HFFc6 (cell line): ENCODE data around the gene WFIKKN2. TPM values are rescaled to one million over a fixed set of nuclear protein-coding genes. Genes with fewer than 3 reads are reported as not detected.
A peak's percentile ranks its signal among the peaks of the same experiment; 100 is the strongest.

Experiments
- DNase-seq: peaks from one replicate; pipeline ENCODE4 v3.0.0-alpha.2; 2018
- H3K27ac Mint-ChIP-seq: 2 replicates; pipeline ENCODE4 v1.8.0; 2020; ENCODE audit warnings: mild to moderate bottlenecking, mixed read lengths
- H3K27me3 Mint-ChIP-seq: 2 replicates; pipeline ENCODE4 v1.8.0; 2021; ENCODE audit warnings: mild to moderate bottlenecking, moderate library complexity, mixed read lengths; ENCODE audit not compliant: insufficient read depth
- H3K36me3 Mint-ChIP-seq: 2 replicates; pipeline ENCODE4 v1.8.0; 2021; ENCODE audit warnings: low read depth, mixed read lengths
- H3K4me1 Mint-ChIP-seq: 2 replicates; pipeline ENCODE4 v1.8.0; 2020; ENCODE audit warnings: low read depth, mixed read lengths
- H3K4me3 Mint-ChIP-seq: 2 replicates; pipeline ENCODE4 v1.8.0; 2020; ENCODE audit warnings: mild to moderate bottlenecking, moderate library complexity, mixed read lengths
- H3K9me3 Mint-ChIP-seq: 2 replicates; pipeline ENCODE4 v1.8.0; 2020; ENCODE audit warnings: mild to moderate bottlenecking, mixed read lengths
- total RNA-seq, 6 experiments: library from RNA; stranded (reverse); fragmentation: NEBNext Ultra II Directional; extraction: Animal tissue kit (Norgen Biotek cat#: 25700); gene quantifications; 2 replicates in 1 of 6; 3 replicates in 5 of 6; pipeline ENCODE4 v1.2.3, GENCODE V29; 2021
- TF ChIP-seq, protein P1 (sequence below): fragments of 200-600 bp; sonication (generic); IDR thresholded peaks from 2 replicates; pipeline ENCODE4 v1.5.0; 2021; ENCODE audit warnings: antibody characterized with exemption, mild to moderate bottlenecking

WFIKKN2 gene
- total RNA-seq, 6 experiments from 2014 or later = 0.05 to 0.07 (median 0.05) TPM; not detected in 3

DNA sequence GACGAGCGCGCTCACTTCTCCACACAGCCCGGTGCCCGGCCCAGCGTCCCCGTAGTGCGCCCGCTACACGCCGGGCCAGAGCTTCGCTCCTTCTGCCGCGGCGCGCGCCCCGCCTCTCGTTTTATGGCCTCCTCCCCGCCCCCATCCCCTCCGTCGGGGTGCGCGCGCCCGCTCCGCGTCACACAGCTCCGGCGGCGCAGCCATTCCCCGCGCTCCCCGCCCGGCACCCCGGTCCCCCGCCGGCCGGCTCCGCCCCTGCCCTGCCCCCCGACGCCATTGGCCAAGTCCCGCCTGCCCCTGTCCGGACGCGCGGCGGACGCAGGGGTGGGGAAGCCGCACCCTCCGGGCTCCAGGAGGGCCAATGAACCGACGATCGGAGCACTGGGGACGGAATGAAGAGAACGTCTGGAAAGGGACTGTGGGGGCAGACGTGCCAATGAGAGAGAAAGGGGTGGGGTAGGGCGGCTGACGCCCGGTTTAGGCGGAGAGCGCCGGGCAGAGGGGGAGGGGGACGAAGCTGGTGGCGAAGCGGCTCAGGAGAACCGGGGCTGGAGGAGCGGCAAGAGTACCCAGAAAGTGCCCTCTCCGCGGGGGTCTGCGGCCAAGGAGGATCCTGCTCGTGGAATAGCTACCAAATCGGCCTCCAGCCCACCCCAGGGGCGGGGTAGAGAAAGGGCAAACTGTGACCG, 31.0 kb downstream of the WFIKKN2 start, which contains the start of gene TOB1:
Gene TOB1 (minus strand): TSS at position 94 of the 689 bp plus-strand sequence. CDS start 2,337 bp downstream, outside the sequence.
- Mint-ChIP-seq H3K27me3 (peaks cover 6% of the 10 kb centered on the region; the same call in 1 of the 2 replicates), H3K4me3 (peak within 1 kb of the TSS; percentile 100), H3K9me3 (peaks cover 4% of the 10 kb centered on the region), H3K4me1 (peaks cover 40% of the 10 kb centered on the region), H3K36me3 (peaks cover 35% of the 10 kb centered on the region), H3K27ac (peak within 1 kb of the TSS; percentile 97)
- peak; percentile 95 for DNase-seq
- TF ChIP-seq, protein P1, sequence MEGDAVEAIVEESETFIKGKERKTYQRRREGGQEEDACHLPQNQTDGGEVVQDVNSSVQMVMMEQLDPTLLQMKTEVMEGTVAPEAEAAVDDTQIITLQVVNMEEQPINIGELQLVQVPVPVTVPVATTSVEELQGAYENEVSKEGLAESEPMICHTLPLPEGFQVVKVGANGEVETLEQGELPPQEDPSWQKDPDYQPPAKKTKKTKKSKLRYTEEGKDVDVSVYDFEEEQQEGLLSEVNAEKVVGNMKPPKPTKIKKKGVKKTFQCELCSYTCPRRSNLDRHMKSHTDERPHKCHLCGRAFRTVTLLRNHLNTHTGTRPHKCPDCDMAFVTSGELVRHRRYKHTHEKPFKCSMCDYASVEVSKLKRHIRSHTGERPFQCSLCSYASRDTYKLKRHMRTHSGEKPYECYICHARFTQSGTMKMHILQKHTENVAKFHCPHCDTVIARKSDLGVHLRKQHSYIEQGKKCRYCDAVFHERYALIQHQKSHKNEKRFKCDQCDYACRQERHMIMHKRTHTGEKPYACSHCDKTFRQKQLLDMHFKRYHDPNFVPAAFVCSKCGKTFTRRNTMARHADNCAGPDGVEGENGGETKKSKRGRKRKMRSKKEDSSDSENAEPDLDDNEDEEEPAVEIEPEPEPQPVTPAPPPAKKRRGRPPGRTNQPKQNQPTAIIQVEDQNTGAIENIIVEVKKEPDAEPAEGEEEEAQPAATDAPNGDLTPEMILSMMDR = no peak

DNA sequence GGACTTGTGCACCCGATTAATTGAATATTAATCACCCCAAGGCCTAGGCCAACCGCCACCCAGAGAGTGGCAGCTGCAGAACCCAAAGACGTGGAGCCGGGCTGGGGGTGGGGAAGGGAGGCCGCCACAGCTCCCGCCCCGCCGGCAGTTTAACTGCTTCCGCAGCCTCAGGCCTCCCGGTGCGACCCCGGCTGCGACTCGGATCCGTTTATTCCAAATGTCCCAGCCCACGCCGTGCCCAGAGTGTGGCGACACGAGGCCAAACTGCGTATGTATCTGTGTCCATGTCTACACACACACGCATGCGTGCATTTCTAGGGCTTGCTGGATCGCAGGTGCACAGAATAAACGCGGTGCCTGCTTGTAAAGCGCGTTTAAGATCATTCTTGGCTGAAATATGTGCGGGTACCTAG, 31.6 kb downstream of the WFIKKN2 start:
- peak; percentile 48 for DNase-seq
- peaks cover 4% of the 10 kb centered on the region for H3K9me3 Mint-ChIP-seq
- peaks cover 29% of the 10 kb centered on the region for H3K36me3 Mint-ChIP-seq
- peak overlapping the region; percentile 94 for H3K4me3 Mint-ChIP-seq
- peak overlapping the region; percentile 95 for H3K27ac Mint-ChIP-seq
- H3K27me3 Mint-ChIP-seq = peaks cover 6% of the 10 kb centered on the region; the same call in 1 of the 2 replicates
- H3K4me1 Mint-ChIP-seq = peaks cover 35% of the 10 kb centered on the region
- TF ChIP-seq, protein P1 = no peak

DNA sequence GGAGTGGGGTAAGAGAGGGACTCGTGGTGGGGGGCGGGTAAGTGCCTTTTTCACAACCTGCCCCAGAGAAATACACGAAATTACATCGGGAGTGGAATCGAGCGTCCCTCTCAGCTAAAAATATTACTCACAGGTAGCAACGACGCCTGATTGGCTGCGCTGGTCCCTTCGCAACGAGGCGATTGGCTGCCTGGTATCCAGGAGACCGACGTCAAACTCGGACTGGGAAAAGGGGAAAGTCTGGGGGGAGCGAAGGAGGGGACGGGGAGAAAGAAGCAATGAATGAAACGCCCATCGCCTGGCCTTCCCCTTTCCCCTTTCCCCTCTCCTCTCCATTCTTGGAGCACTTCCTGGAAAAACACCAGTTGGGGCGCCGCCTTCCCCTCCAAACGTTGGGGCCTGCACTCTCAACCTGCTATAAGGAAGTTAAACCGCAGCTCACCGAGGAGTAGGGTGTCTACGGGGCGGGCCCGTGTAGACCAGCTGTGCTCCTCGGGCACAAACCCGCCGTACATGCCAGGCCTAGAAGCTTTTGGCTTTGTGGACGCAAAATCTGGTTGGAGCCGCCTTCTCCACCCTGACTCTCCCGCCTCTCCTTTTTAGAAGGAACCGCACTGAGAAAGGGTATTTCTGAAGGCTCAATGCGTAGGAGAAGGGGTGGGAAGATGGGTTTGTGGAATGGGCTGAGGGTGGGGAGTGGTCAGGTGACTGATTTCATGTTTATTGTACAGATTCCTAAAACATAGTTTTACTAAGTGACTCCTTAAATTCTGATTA, 32.2 kb downstream of the WFIKKN2 start:
- TF ChIP-seq, protein P1 = no peak
- Mint-ChIP-seq H3K9me3 (peaks cover 4% of the 10 kb centered on the region), H3K4me1 (peaks cover 32% of the 10 kb centered on the region), H3K27me3 (peaks cover 6% of the 10 kb centered on the region; the same call in 1 of the 2 replicates), H3K36me3 (peaks cover 27% of the 10 kb centered on the region), H3K4me3 (peak overlapping the region; percentile 94), H3K27ac (peak overlapping the region; percentile 95)
- DNase-seq = peak; percentile 95

DNA sequence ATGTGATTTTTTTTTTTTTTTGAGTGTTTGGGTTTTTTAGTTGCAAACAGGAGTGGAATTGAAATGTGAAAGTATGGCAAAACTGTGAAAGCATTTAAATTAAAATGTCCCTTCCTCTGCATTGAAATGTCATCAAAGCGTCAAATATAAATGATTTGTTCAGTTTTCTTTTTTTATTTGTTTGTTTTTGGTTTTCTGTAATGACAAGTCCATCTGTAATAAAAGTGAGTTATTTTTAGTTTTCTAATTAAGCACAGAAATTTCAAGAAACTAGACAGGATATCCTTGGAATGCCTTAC, 32.7 kb downstream of the WFIKKN2 start:
- no peak for DNase-seq
- H3K4me3 Mint-ChIP-seq = peak overlapping the region; percentile 94
- H3K36me3 Mint-ChIP-seq = peaks cover 23% of the 10 kb centered on the region
- TF ChIP-seq, protein P1 = no peak
- peak overlapping the region; percentile 95 for H3K27ac Mint-ChIP-seq
- peaks cover 4% of the 10 kb centered on the region for H3K9me3 Mint-ChIP-seq
- peaks cover 6% of the 10 kb centered on the region; the same call in 1 of the 2 replicates for H3K27me3 Mint-ChIP-seq
- peaks cover 29% of the 10 kb centered on the region for H3K4me1 Mint-ChIP-seq

DNA sequence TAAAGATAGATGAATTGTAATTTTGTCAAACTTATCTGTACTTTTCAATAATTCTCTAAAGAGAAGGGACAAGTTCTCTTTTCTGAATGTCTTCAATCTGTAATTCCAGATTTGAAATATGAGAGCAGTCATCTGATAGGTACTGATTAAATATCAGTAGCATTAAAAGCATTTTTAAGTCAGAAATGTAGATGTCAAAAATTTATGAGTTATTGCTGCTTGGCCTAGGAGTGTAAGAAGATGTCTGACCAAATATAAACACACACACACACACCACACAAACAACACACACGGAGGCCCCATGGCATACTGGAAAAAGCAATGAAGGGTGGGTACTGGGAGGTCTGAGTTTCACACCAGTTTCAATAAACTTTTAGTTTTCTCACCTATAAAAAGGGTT, 33.2 kb downstream of the WFIKKN2 start:
- H3K4me1 Mint-ChIP-seq = peaks cover 24% of the 10 kb centered on the region
- TF ChIP-seq, protein P1 = no peak
- H3K27ac Mint-ChIP-seq = peak overlapping the region; percentile 95
- peaks cover 18% of the 10 kb centered on the region for H3K36me3 Mint-ChIP-seq
- peaks cover 6% of the 10 kb centered on the region; the same call in 1 of the 2 replicates for H3K27me3 Mint-ChIP-seq
- no peak for DNase-seq
- H3K4me3 Mint-ChIP-seq = peak overlapping the region; percentile 94
- peaks cover 4% of the 10 kb centered on the region for H3K9me3 Mint-ChIP-seq
